Nephron (organoid): ENCODE measurements around the gene RPTOR.

Experiments used
- H3K27ac Mint-ChIP-seq, 3 experiments: 2 replicates each; pipeline ENCODE4 v1.8.0; 2020; ENCODE audit warnings: mixed read lengths in 3 of 3, mild to moderate bottlenecking in 2 of 3, moderate library complexity in 1 of 3
- H3K27me3 Mint-ChIP-seq: 2 replicates; pipeline ENCODE4 v1.8.0; 2021; ENCODE audit warnings: low read depth, mild to moderate bottlenecking, moderate library complexity, mixed read lengths
- H3K36me3 Mint-ChIP-seq: 2 replicates; pipeline ENCODE4 v1.8.0; 2020; ENCODE audit warnings: low read depth, mixed read lengths
- H3K4me1 Mint-ChIP-seq: 2 replicates; pipeline ENCODE4 v1.8.0; 2020; ENCODE audit warnings: mixed read lengths
- H3K4me3 Mint-ChIP-seq, 3 experiments: 2 replicates each; pipeline ENCODE4 v1.8.0; 2020; ENCODE audit warnings: mild to moderate bottlenecking in 3 of 3, mixed read lengths in 3 of 3, moderate library complexity in 2 of 3
- H3K9me3 Mint-ChIP-seq: 2 replicates; pipeline ENCODE4 v1.8.0; 2020; ENCODE audit warnings: mixed read lengths
- TF ChIP-seq, protein P1 (sequence below), 3 experiments: fragments of 200-600 bp; sonication (generic); IDR thresholded peaks; one replicate each; pipeline ENCODE4 v1.5.0; 2021; ENCODE audit warnings: antibody characterized with exemption in 3 of 3; ENCODE audit not compliant: unreplicated experiment in 3 of 3

Gene RPTOR

DNA sequence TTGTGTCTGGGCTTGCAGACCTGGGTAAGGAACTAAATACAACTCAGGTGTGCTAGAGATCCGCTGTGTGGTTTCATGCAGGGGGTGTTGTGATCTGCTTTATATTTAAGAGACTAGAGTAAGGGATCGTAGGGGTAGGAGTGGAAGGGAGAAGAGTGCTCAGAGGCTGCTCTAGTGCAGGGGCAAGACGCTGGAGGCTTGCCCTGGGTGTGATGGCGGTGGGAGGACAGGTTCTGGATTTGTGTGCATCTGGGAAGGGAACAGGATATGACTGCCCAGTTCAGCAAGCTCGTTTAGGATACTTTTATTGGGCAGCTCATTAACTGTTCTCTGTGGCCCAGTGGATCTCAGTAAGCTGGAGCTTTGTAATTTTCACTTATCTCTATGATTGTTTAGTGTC lies 47.6 kb downstream of the RPTOR start:
- Mint-ChIP-seq H3K4me1 (peaks cover 34% of the 10 kb centered on the region), H3K36me3 (no peaks in the 10 kb centered on the region), H3K27me3 (no peaks in the 10 kb centered on the region), H3K9me3 (no peaks in the 10 kb centered on the region), H3K27ac (no peak overlapping the region), H3K4me3 (no peak overlapping the region)
- TF ChIP-seq, protein P1, sequence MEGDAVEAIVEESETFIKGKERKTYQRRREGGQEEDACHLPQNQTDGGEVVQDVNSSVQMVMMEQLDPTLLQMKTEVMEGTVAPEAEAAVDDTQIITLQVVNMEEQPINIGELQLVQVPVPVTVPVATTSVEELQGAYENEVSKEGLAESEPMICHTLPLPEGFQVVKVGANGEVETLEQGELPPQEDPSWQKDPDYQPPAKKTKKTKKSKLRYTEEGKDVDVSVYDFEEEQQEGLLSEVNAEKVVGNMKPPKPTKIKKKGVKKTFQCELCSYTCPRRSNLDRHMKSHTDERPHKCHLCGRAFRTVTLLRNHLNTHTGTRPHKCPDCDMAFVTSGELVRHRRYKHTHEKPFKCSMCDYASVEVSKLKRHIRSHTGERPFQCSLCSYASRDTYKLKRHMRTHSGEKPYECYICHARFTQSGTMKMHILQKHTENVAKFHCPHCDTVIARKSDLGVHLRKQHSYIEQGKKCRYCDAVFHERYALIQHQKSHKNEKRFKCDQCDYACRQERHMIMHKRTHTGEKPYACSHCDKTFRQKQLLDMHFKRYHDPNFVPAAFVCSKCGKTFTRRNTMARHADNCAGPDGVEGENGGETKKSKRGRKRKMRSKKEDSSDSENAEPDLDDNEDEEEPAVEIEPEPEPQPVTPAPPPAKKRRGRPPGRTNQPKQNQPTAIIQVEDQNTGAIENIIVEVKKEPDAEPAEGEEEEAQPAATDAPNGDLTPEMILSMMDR (IDR thresholded peaks at IDR 0.05; ENCODE audit: unreplicated experiment in 3 of 3) = no peak

DNA sequence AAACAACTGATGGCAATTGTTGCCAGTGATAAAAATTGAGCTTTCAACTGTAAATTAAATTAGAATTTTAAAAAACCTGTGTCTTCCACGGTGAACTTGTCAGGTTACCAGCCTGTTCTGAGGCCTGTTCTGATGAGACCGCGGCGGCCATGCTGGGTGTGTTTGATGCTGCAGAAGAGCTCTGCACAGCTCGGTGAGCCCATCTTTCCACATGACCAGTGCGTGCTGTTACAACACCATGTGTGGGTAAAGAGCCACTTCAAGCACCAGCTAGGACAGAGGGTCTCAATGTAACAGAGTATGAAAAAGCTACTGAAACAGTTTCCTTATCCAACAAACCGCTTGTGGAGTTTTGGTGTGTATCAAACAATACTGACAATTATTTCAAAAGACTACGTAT lies 48.5 kb downstream of the RPTOR start:
- Mint-ChIP-seq H3K27me3 (no peaks in the 10 kb centered on the region), H3K27ac (no peak overlapping the region), H3K4me3 (no peak overlapping the region), H3K36me3 (no peaks in the 10 kb centered on the region), H3K4me1 (peaks cover 38% of the 10 kb centered on the region), H3K9me3 (no peaks in the 10 kb centered on the region)
- TF ChIP-seq, protein P1 (IDR thresholded peaks at IDR 0.05; ENCODE audit: unreplicated experiment in 3 of 3) = no peak

DNA sequence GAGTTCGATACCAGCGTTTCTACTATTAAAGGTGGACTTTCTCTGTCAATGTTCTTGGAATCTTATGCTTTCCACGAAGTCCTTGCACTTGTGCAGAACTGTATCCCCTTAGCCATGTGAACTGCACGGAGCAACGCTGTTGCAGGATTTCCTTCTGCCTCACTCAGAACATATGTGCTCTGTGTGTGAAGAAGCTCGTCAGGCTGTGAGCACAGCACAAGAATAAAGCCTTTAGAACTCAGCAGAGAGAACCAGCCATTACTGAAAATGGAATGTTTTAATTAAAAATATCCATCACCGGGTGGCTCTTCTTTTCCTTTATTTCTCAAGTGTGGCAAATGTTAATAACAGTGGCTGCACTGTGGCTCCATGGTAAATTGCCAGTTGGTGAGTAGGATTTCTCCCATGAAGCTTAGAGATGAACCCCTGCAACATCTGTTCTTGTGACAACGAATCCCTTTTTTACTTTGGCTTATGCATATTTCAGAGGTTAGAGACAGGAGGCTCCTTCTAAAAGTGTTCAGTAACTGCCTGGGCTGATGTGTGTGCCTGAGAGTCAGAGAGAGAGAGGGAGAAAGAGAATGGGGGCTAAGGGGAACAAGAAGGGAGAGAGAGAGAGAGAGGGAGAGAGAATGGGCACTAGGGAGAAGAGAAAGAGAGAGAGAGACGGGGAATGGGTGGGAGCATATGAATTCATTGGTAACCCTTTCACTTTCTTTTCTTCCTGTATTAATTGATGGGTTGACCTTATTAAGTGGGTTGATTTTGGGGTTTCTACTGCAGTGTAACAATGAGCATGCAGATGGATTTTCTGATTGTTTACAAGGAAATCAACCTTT lies 50.0 kb downstream of the RPTOR start:
- peaks cover 49% of the 10 kb centered on the region for H3K4me1 Mint-ChIP-seq
- no peaks in the 10 kb centered on the region for H3K27me3 Mint-ChIP-seq
- TF ChIP-seq, protein P1 (IDR thresholded peaks at IDR 0.05; ENCODE audit: unreplicated experiment in 3 of 3) = no peak
- H3K4me3 Mint-ChIP-seq = no peak overlapping the region
- H3K9me3 Mint-ChIP-seq = no peaks in the 10 kb centered on the region
- peak overlapping the region in 1 of 3 experiments; percentile 52 for H3K27ac Mint-ChIP-seq
- no peaks in the 10 kb centered on the region for H3K36me3 Mint-ChIP-seq

DNA sequence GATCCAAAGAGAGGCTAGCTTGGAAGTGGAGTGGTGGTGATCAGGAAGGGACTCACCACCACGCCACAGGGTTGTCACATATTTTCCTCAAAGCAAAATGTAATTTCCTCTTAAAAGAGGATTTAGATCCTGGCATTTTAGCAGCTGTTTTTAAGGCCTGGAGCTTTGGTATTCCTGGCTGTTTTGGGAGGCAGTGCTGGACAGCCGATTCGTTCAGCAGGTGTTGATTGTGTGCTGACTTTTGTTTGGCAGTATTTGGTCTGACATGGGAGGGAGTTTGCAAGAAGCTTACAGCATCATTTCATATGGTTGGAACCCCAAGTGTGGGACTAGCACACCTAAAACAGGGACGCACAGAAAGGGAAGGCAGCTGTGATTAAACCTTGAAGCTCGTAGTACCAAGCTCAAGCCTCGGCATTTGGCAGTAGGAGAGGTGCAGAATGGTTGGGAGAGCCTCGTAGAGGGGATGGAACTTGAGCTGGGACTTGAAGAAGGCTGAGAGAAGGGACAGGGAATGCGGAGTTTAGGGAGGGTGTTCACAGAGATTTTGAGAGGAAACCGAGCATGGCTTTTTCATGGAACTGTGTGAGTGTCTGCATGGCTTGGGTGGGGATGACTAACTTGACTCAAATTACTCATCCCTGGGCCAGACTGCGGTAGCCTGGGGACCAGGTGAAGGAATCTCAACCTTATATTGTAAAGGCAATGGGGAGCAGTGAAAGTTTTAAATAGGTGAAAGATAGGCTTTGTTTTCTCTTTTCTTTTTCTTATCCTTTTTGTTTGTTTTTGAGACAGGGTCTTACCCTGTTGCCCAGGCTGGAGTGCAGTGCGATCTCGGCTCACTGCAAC lies 52.3 kb downstream of the RPTOR start:
- H3K27ac Mint-ChIP-seq = peak overlapping the region in 1 of 3 experiments; percentile 24
- no peaks in the 10 kb centered on the region for H3K9me3 Mint-ChIP-seq
- TF ChIP-seq, protein P1 (IDR thresholded peaks at IDR 0.05; ENCODE audit: unreplicated experiment in 3 of 3) = no peak

DNA sequence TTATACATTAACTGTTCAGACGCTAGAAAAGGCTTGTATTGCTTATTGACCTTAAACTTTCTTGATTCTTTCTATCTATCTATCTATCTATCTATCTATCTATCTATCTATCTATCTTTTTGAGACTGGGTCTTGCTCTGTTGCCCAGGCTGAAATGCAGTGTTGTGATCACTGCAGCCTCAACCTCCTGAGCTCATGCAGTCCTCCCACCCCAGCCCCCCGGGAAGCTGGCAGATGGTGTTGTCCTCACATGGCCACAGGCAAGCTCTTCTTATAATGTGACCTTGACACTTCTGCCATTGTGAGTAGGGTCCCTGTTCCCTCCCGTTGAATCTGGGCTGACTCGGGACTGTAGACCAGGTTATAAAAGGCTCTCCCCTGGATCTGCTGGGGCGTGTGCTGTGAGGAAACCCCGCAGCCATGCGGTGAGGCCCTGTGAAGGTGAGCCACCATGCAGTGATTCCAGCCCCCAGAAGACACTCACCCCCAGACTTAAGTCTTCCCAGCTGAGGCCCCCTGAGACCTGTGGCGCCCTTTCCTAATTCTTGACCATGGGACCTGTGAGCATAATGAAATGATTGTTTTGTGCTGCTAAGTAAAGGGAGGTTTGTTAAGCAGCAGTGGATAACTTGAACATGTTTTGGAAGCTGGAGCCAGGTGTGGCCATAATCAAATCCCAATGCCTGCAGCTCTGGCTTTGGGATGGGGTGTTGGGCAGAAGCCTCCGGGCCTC lies 54.3 kb downstream of the RPTOR start:
- Mint-ChIP-seq H3K9me3 (peaks cover 7% of the 10 kb centered on the region), H3K27ac (peak overlapping the region; percentile 73 to 93 (median 78)), H3K36me3 (peaks cover 29% of the 10 kb centered on the region), H3K4me1 (peaks cover 52% of the 10 kb centered on the region), H3K27me3 (no peaks in the 10 kb centered on the region), H3K4me3 (no peak overlapping the region)
- TF ChIP-seq, protein P1 (IDR thresholded peaks at IDR 0.05; ENCODE audit: unreplicated experiment in 3 of 3) = no peak

More for the DNA sequence above, 52.3 kb downstream of the RPTOR start:
- H3K27me3 Mint-ChIP-seq = no peaks in the 10 kb centered on the region
- H3K4me1 Mint-ChIP-seq = peaks cover 57% of the 10 kb centered on the region
- H3K4me3 Mint-ChIP-seq = no peak overlapping the region
- H3K36me3 Mint-ChIP-seq = peaks cover 12% of the 10 kb centered on the region
